Urinary bladder (tissue), 4 donors: ENCODE measurements around the gene INPPL1. TPM values are rescaled to one million over a fixed set of nuclear protein-coding genes. Genes with fewer than 3 reads are reported as not detected.
"Not testable (repeated sequence)": the region's sequence is repeated elsewhere in the genome, so short reads cannot be mapped to it uniquely, and the experiment has no call there.

Experiments used
- DNase-seq: peaks from one replicate; pipeline ENCODE4 v3.0.0-alpha.2; 2015; ENCODE audit errors: extremely low spot score
- H3K27ac ChIP-seq: one replicate; pipeline ENCODE4 v1.5.1; 2013; ENCODE audit warnings: low read depth, mild to moderate bottlenecking, moderate library complexity
- H3K36me3 ChIP-seq: one replicate; pipeline ENCODE4 v1.6.1; 2013; ENCODE audit warnings: mild to moderate bottlenecking, moderate library complexity; ENCODE audit not compliant: insufficient read depth
- H3K4me1 ChIP-seq: one replicate; pipeline ENCODE4 v1.6.1; 2013; ENCODE audit warnings: mild to moderate bottlenecking, moderate library complexity; ENCODE audit not compliant: insufficient read depth
- H3K4me3 ChIP-seq: one replicate; pipeline ENCODE4 v1.5.1; 2013; ENCODE audit warnings: low read depth, low read length
- WGBS: extraction: QIAGEN DNeasy Blood & Tissue Kit; methylation state at CpG from one replicate; pipeline ENCODE4 v1.1.7; 2013; 5-methylcytosine and 5-hydroxymethylcytosine counted together
- polyA plus RNA-seq: library from polyadenylated mRNA; stranded (reverse); fragments of 200-250 nt; gene quantifications from one replicate; pipeline ENCODE4 v1.2.3, GENCODE V29; 2013
- total RNA-seq: library from RNA; depleted of rRNA; stranded (reverse); fragments of >200 nt; gene quantifications from one replicate; pipeline ENCODE4 v1.2.3, GENCODE V29; 2014
- donor health status: healthy with polysubstance abuse.
- donor health status: healthy.

Gene INPPL1
- total and polyA plus RNA-seq, 2 donors = 40.2 to 86.0 TPM

DNA sequence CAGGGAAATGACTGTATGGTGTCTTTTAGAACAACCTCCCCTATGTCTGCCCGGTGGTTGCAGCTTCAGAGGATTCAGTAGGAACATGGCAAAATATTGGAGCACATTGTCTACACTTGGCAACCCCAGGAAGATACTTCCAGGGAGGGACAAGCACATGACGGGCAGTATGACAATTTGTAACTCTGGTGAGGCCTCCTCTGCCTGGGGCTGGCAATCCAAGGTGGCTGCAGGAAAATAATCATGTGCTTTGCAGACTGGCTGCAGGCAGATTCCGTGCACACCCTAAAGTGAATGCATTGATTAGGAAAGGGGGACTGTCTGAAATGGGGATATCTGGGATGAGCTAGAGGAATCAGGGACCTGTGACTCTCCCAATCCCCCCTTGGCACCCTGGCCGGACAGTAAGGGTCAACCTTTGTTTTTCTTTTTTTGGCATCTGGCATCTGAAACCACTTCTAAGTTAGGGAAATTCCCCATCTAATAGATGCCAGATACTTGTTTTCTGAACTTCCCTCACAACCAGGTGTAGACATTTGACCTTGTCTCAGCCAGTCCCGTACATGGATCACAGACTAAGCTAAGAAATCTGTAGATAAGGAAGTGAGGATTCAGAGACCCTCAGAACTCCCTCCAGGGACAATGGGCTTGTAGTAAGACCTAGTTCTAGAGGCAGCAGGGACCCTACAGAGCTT, 29.9 kb downstream of the INPPL1 start:
- no peaks in the 10 kb centered on the region for H3K4me1 ChIP-seq
- no peak overlapping the region for H3K27ac ChIP-seq
- H3K4me3 ChIP-seq = no peak overlapping the region
- 88% methylated on average over 5 of the region's 5 CpGs for WGBS
- DNase-seq = no peak
- H3K36me3 ChIP-seq = no peaks in the 10 kb centered on the region

DNA sequence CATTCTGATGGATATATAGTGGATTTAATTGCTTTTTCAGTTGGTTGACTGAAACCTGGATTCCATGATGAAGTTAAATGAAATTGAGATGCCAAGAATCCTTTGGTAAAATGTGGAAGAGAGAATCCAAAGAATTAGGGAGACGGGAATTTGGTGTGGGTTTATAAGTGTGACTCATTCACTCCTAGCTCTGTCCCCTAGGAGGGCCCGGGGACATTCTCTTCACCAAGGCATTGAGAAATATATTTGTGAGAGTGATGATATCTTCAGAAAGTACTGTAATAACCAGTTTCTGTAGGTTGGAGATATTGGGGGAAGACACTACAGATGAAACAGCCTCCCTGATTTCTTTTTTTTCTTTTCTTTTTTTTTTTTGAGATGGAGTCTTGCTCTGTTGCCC, 33.0 kb downstream of the INPPL1 start:
- Histone ChIP-seq H3K36me3 (no peaks in the 10 kb centered on the region), H3K4me1 (no peaks in the 10 kb centered on the region), H3K4me3 (no peak overlapping the region), H3K27ac (no peak overlapping the region)
- 73% methylated on average over 2 of the region's 2 CpGs for WGBS
- DNase-seq = no peak

DNA sequence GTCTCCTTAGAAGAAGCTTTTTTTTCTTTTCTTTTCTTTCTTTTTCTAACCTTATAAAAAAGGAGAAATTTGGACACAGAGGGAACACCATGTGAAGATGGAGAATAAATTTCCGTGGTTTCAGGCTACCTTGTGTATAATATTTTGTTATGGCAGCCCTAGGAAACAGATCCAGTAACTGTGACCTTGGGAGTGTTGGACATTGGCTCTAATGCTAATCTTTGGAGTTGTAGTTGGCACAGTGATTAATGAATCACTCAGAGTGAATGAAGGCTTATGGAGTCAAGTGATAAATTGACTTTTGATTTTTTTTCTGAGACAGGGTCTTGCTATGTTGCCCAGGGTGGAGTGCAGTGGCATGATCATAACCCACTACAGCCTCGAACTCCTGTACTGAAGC, 34.9 kb downstream of the INPPL1 start:
- Histone ChIP-seq H3K4me3 (no peak overlapping the region), H3K4me1 (no peaks in the 10 kb centered on the region), H3K36me3 (no peaks in the 10 kb centered on the region), H3K27ac (no peak overlapping the region)
- DNase-seq = no peak
- 86% methylated on average over 2 of the region's 2 CpGs for WGBS

DNA sequence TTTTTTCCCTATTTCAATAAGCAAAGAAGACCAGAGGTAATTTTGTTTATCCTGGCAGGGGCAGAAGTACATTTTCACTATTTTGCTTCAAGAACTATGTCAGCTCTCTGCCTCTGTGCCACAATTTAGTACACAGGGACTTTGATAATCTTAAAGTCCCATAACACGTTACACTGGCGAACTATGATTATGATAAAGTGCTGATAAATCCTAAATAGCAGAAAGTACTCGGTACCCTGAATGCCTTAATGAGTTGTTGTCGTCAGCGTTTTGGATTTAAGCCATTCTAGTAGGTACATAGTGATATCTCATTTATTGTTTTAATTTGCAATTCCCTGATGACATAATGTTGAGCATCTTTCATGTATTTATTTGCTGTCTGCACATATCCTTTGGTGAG, 36.0 kb downstream of the INPPL1 start:
- H3K4me3 ChIP-seq = no peak overlapping the region
- WGBS = 42% methylated on average over 5 of the region's 5 CpGs
- no peaks in the 10 kb centered on the region for H3K36me3 ChIP-seq
- no peak for DNase-seq
- H3K4me1 ChIP-seq = no peaks in the 10 kb centered on the region
- no peak overlapping the region for H3K27ac ChIP-seq

DNA sequence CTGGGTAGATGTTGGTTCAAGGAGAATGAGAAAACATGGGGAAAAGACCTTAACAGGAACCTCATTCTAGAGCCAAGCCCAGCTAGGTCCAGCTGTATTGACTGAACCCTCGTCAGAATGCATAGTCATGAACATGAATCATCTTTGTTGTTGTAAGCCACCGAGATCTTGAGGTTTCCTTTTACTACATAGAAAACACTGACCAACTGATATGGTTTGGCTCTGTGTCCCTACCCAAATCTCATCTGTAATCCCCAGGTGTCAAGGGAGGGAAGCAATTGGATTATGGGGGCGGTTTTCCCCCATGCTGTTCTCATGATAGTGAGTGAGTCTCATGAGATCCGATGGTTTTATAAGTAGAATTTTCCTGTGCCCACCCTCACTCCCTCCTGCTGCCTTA, 38.8 kb downstream of the INPPL1 start:
- WGBS = 64% methylated on average over 4 of the region's 4 CpGs

DNA sequence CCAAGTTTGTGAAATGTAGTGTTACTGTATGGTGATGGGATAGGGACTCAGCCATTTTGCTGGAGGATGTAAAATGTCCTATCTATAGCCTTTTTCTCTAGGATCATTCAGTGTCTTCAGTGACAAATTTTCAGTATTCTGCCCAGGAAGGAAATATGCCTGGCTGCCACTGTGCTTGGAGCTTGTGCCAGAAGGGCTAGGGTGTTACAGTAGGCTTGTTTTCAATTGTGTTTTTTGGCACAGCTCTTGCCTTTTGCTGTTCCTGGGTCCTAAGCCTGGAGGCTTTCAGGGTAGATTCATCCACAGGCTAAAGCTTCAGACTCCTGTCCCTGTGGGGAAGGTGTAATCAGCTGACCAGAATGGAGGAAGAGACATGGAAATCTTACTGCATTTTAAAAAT, 41.4 kb downstream of the INPPL1 start:
- DNase-seq = no peak
- Histone ChIP-seq H3K27ac (no peak overlapping the region), H3K36me3 (no peaks in the 10 kb centered on the region), H3K4me1 (no peaks in the 10 kb centered on the region), H3K4me3 (no peak overlapping the region)

More for the DNA sequence above, 38.8 kb downstream of the INPPL1 start:
- Histone ChIP-seq H3K4me3 (no peak overlapping the region), H3K27ac (no peak overlapping the region), H3K4me1 (no peaks in the 10 kb centered on the region), H3K36me3 (no peaks in the 10 kb centered on the region)
- DNase-seq = no peak

DNA sequence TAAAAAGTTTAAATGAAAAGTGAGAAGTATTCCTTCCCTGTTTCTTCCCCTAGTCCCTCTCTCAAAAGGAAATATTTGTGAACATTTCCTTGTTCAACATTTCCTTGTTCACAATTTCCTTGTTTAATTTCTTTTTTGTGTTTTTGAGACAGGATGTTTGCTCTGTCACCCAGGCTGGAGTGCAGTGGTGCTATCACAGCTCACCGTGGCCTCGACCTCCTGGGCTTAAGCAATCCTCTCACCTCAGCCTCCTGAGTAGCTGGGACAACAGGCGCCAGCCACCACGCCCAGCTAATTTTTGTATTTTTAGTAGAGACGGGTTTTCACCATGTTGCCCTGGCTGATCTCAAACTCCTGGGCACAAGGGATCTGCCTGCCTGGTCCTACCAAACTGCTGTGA, 42.4 kb downstream of the INPPL1 start:
- H3K4me3 ChIP-seq, H3K27ac ChIP-seq, DNase-seq, H3K36me3 ChIP-seq, H3K4me1 ChIP-seq: not testable (repeated sequence)
- 84% methylated on average over 5 of the region's 5 CpGs for WGBS

DNA sequence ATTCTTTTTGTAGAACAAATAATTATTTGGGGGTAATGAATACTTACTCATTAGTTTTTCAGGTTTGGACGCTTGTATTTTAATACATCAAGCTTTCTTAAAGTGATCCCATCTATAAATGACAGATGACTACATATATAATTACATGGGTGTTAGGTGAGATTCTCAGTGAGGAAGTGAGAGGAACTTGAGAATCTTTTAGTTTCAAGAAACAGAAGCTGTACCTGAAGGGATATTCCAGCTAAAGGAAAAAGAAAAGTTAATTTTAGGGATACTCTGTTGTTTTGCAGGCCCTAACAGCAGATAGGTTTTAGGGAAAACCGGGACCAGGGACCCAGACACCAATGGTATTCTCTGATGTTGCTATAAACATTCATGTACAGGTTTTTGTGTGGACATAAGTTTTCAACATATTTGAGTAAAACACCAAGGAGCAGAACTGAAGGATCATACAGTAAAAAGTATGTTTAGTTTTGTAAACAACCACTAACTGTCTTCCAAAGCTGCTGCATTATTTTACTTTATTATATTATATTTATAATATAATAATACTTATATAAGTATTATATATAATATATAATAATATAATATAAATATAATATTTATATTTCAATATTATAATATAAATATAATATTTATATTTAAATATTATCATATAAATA, 43.5 kb downstream of the INPPL1 start:
- no peaks in the 10 kb centered on the region for H3K36me3 ChIP-seq
- no peak for DNase-seq
- WGBS = 77% methylated on average over 2 of the region's 2 CpGs
- H3K27ac ChIP-seq = no peak overlapping the region
- H3K4me3 ChIP-seq = no peak overlapping the region
- H3K4me1 ChIP-seq = no peaks in the 10 kb centered on the region

DNA sequence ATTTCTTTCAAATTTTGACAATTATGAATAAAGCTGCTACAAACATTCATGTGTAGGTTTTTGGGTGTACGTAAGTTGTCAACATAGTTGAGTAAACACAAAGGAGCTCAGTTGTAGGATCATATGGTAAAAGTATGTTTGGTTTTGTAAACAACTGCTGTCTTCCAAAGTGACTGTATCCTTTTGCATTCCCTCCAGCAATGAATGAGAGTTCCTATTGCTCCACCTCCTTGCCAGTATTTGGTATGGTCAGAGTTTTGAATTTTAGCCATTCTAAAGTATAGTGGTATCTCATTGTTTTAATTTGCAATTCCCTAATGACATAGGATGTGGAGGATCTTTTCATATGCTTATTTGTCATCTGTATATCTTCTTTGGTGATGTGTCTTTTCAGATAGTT, 47.4 kb downstream of the INPPL1 start:
- 53% methylated on average over 1 of the region's 1 CpG for WGBS
- Histone ChIP-seq H3K27ac (no peak overlapping the region), H3K36me3 (no peaks in the 10 kb centered on the region), H3K4me1 (no peaks in the 10 kb centered on the region), H3K4me3 (no peak overlapping the region)
- DNase-seq = no peak

DNA sequence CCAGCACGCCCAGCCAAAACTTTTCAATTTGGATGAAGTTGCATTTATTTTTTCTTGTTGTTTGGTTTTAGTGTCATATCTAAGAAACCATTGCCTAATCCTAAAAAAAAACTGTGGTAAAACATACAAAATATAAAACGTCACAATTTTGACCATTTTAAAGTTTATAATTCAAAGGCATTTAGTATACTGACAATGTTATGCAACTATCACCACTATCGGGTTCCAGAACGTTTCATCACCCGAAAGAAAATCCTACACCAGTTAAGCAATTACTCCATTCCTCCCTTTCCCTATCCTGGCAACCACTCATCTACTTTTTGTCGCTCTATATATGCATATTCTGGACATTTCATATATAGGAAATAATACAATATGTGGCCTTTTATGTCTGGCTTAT, 49.9 kb downstream of the INPPL1 start:
- DNase-seq = no peak
- no peaks in the 10 kb centered on the region for H3K36me3 ChIP-seq
- no peak overlapping the region for H3K27ac ChIP-seq
- H3K4me1 ChIP-seq = no peaks in the 10 kb centered on the region
- no peak overlapping the region for H3K4me3 ChIP-seq
- WGBS = 86% methylated on average over 6 of the region's 6 CpGs

DNA sequence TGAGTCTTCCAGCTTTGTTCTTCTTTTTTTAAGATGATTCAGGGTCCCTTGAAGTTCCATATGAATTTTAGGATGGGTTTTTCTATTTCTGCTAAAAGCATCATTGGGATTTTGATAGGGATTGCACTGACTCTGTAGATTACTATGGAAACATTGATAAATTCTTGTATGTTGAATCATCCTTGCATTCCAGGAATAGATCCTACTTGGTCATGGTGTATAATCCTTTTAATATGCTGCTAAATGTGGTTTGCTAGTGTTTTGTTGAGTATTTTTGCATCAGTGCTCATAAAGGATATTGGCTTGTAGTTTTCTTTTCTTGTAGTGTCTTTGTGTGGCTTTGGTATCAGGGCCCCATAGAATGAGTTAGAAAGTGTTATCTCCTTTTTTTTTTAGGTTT, 54.3 kb downstream of the INPPL1 start:
- no peak overlapping the region for H3K4me3 ChIP-seq
- H3K27ac ChIP-seq = no peak overlapping the region
- H3K36me3 ChIP-seq = no peaks in the 10 kb centered on the region
- H3K4me1 ChIP-seq = no peaks in the 10 kb centered on the region
- DNase-seq = no peak

DNA sequence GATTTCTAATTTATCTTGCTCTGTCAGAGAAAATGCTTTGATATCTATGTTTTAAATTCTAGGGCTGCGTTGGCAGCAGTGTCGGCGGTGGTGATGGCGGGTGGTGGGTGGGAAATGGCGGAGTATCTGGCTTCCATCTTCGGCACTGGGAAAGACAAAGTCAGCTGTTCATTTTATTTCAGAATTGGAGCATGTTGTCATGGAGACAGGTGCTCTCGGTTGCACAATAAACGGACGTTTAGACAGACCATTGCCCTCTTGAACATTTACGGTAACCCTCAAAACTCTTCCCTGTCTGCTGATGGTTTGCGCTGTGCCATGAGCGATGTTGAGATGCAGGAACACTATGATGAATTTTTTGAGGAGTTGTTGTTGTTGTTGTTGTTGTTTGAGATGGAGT, 55.5 kb downstream of the INPPL1 start:
- no peak overlapping the region for H3K4me3 ChIP-seq
- H3K36me3 ChIP-seq = no peaks in the 10 kb centered on the region
- 87% methylated on average over 12 of the region's 12 CpGs for WGBS
- no peak for DNase-seq
- no peaks in the 10 kb centered on the region for H3K4me1 ChIP-seq
- no peak overlapping the region for H3K27ac ChIP-seq

DNA sequence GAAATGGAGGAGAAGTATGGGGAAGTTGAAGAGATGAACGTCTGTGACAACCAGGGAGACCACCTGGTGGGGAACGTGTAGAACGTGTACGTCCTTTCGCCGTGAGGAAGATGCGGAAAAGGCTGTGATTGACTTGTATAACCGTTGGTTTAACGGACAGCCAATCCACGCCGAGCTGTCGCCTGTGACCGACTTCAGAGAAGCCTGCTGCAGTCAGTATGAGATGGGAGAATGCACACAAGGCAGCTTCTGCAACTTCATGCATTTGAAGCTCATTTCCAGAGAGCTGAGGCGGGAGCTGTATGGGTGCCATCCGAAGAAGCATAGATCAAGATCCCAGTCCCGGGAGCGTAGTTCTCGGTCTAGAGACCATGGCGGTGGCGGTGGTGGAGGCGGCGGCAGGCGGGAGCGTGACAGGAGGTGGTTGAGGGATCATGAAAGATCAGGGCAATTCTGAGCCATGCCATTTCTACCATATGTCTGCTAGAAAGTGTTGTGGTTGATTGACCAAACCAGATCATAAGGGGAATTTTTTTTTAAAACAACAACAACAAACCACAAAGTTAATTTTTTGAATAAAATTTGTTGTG, 56.3 kb downstream of the INPPL1 start:
- H3K4me1 ChIP-seq = no peaks in the 10 kb centered on the region
- WGBS = 94% methylated on average over 24 of the region's 24 CpGs
- no peak overlapping the region for H3K27ac ChIP-seq
- H3K36me3 ChIP-seq = no peaks in the 10 kb centered on the region
- DNase-seq = no peak
- no peak overlapping the region for H3K4me3 ChIP-seq

DNA sequence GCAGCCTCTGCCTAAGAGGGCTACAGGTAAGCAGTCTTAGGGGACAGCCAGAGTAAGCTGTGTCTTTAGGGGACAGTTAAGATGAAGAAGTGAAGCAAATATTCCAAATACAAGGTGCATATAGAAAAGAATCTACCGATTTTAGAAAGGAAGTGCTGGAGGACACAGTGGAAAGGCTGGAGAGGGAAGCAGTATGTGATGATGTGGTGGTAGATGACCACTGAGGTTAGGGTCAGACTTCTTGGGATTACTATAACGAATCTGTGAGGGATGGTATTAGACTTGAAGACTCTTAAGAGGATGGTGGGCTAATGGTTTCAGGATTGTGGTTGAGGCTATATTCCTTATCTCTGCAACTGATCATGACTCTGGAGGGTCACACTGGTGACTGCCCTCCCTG, 59.4 kb downstream of the INPPL1 start:
- 68% methylated on average over 2 of the region's 2 CpGs for WGBS

More for the DNA sequence above, 59.4 kb downstream of the INPPL1 start:
- Histone ChIP-seq H3K27ac (no peak overlapping the region), H3K4me3 (no peak overlapping the region), H3K36me3 (no peaks in the 10 kb centered on the region), H3K4me1 (no peaks in the 10 kb centered on the region)
- DNase-seq = no peak
